Measurements from ENCODE around the gene LGSN. TPM values are rescaled to one million over a fixed set of nuclear protein-coding genes. Genes with fewer than 3 reads are reported as not detected.

LGSN gene
- total RNA-seq, 1 donor from 2014 or later = 0.25 TPM

- Histone ChIP-seq H3K9me3 (ENCODE audit: insufficient read depth, low read depth, low read length) (no peaks in the 10 kb centered on the region), H3K4me1 (ENCODE audit: insufficient read depth, low read length) (no peaks in the 10 kb centered on the region), H3K27me3 (ENCODE audit: insufficient read depth, low read length) (no peaks in the 10 kb centered on the region), H3K27ac (ENCODE audit: low read depth, low read length) (no peak overlapping the region), H4K20me1 (ENCODE audit: insufficient read depth, low read length) (no peaks in the 10 kb centered on the region), H3K36me3 (ENCODE audit: insufficient read depth, low read length) (no peaks in the 10 kb centered on the region), H2AFZ (ENCODE audit: low read depth, low read length) (no peak overlapping the region), H3K4me2 (ENCODE audit: low read length) (no peak overlapping the region), H3K9ac (ENCODE audit: low read length) (no peak overlapping the region), H3K4me3 (ENCODE audit: insufficient read depth, low read depth, low read length) (no peak overlapping the region), H3K79me2 (ENCODE audit: insufficient read depth, low read length) (no peaks in the 10 kb centered on the region)
- Mint-ChIP-seq H3K36me3 (ENCODE audit: low read depth, unreplicated experiment) (no peaks in the 10 kb centered on the region), H3K4me1 (ENCODE audit: low read depth, unreplicated experiment) (peaks cover 5% of the 10 kb centered on the region), H3K27me3 (ENCODE audit: low read depth, unreplicated experiment) (no peaks in the 10 kb centered on the region), H3K9me3 (ENCODE audit: unreplicated experiment) (peaks cover 6% of the 10 kb centered on the region), H3K4me3 (ENCODE audit: unreplicated experiment) (no peak overlapping the region), H3K27ac (ENCODE audit: unreplicated experiment) (no peak overlapping the region)
- FAIRE-seq = no peak
- no peak for DNase-seq (ENCODE audit: low read depth)
- TF ChIP-seq EZH2 (IDR thresholded peaks at IDR 0.05; ENCODE audit: insufficient read depth, low read length) = no peak
- TF ChIP-seq CTCF (IDR thresholded peaks at IDR 0.05; ENCODE audit: insufficient read depth, low read depth, low read length) = no peak
Observed at GRCh38 chr6:63355632-63356031, 35.8 kb upstream of the LGSN start.

- Histone ChIP-seq H2AFZ (ENCODE audit: low read depth, low read length) (no peak overlapping the region), H3K36me3 (ENCODE audit: insufficient read depth, low read length) (no peaks in the 10 kb centered on the region), H3K27ac (ENCODE audit: low read depth, low read length) (no peak overlapping the region)
Observed at GRCh38 chr6:63353286-63353630, 33.5 kb upstream of the LGSN start.

More at GRCh38 chr6:63353286-63353630, 33.5 kb upstream of the LGSN start:
- Histone ChIP-seq H3K4me2 (ENCODE audit: low read length) (no peak overlapping the region), H3K27me3 (ENCODE audit: insufficient read depth, low read length) (no peaks in the 10 kb centered on the region), H3K4me1 (ENCODE audit: insufficient read depth, low read length) (no peaks in the 10 kb centered on the region), H3K4me3 (ENCODE audit: insufficient read depth, low read depth, low read length) (no peak overlapping the region), H3K9ac (ENCODE audit: low read length) (no peak overlapping the region), H4K20me1 (ENCODE audit: insufficient read depth, low read length) (no peaks in the 10 kb centered on the region), H3K9me3 (ENCODE audit: insufficient read depth, low read depth, low read length) (no peaks in the 10 kb centered on the region), H3K79me2 (ENCODE audit: insufficient read depth, low read length) (no peaks in the 10 kb centered on the region)
- no peak for TF ChIP-seq EZH2 (IDR thresholded peaks at IDR 0.05; ENCODE audit: insufficient read depth, low read length)
- TF ChIP-seq CTCF (IDR thresholded peaks at IDR 0.05; ENCODE audit: insufficient read depth, low read depth, low read length) = no peak
- no peak overlapping the region for H3K27ac Mint-ChIP-seq (ENCODE audit: unreplicated experiment)
- no peaks in the 10 kb centered on the region for H3K9me3 Mint-ChIP-seq (ENCODE audit: unreplicated experiment)
- H3K36me3 Mint-ChIP-seq (ENCODE audit: low read depth, unreplicated experiment) = no peaks in the 10 kb centered on the region
- H3K4me3 Mint-ChIP-seq (ENCODE audit: unreplicated experiment) = no peak overlapping the region
- H3K27me3 Mint-ChIP-seq (ENCODE audit: low read depth, unreplicated experiment) = no peaks in the 10 kb centered on the region
- DNase-seq (ENCODE audit: low read depth) (no peak), FAIRE-seq (no peak)
- peaks cover 9% of the 10 kb centered on the region for H3K4me1 Mint-ChIP-seq (ENCODE audit: low read depth, unreplicated experiment)

Data from astrocyte (in vitro differentiated cells and primary cell).